Measurements from ENCODE around the gene SCGB1D2. TPM values are rescaled to one million over a fixed set of nuclear protein-coding genes. Genes with fewer than 3 reads are reported as not detected.

Gene SCGB1D2
- total RNA-seq, 1 experiment from 2014 or later: not detected

DNA sequence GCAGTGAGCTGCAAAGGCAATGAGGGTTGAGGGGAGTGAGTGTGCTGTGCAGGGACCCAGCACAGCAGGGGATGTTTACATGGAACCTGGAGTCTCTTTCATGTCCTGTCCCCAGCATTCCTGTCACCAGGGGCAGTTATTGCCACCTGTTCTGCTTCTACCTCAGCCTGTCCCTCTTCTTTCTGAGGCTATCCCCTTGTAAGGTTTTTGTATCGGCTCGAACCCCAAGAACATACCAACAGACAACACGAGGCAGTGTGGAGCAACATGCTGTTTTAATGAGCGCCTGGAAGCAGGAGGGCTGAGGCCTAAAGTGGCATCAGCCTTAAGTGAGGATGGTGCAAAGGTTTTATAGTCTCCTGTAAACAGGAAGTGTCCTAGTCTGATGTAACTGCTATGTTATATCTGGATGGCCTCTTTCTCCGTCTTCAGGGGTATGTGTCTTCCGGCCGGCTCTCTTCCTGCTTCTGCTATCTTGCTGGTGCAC lies 31.8 kb downstream of the SCGB1D2 start:
- H3F3A ChIP-seq (ENCODE audit: low read length, unreplicated experiment): no peaks in the 10 kb centered on the region
- H3K4me1 ChIP-seq (ENCODE audit: insufficient read depth, low read length): peaks cover 8% of the 10 kb centered on the region
- H4K20me1 ChIP-seq (ENCODE audit: low read length): no peaks in the 10 kb centered on the region
- CTCF ChIA-PET: no interaction called here
- no peak overlapping the region for H2AFZ ChIP-seq (ENCODE audit: low read length)
- no peak overlapping the region for H3K9ac ChIP-seq (ENCODE audit: low read length)
- no peak for ATAC-seq
- H3K79me2 ChIP-seq (ENCODE audit: low read length): no peaks in the 10 kb centered on the region
- no peak overlapping the region for H3K4me3 ChIP-seq (ENCODE audit: low read length)
- TF ChIP-seq CTCF (conservative IDR thresholded peaks at IDR 0.05; ENCODE audit: low read depth, low read length) (no peak), EZH2phosphoT487 (IDR thresholded peaks at IDR 0.05; ENCODE audit: borderline replicate concordance, low read length) (no peak), EZH2 (IDR thresholded peaks at IDR 0.05; ENCODE audit: low read length, unreplicated experiment) (no peak)
- no peaks in the 10 kb centered on the region for H3K36me3 ChIP-seq (ENCODE audit: low read depth, low read length)
- no peaks in the 10 kb centered on the region for H3K9me2 ChIP-seq (replicated peaks; ENCODE audit: low read length)
- no TSS peak for BruUV-seq (replicated peaks)
- no peak overlapping the region for H3K27ac ChIP-seq (ENCODE audit: low read length)
- H3K27me3 ChIP-seq (ENCODE audit: low read length): peaks cover 23% of the 10 kb centered on the region
- intact Hi-C loops (cut with micrococcal nuclease): no loop called here
- no peaks in the 10 kb centered on the region for H3K9me3 ChIP-seq (ENCODE audit: low read length)
- no peak overlapping the region for H3K4me2 ChIP-seq (ENCODE audit: low read length)
- POLR2A ChIA-PET (ENCODE audit: unreplicated experiment): no interaction called here
- DNase-seq: no peak

GRCh38 chr11:62280452-62280851 lies 38.4 kb downstream of the SCGB1D2 start:
- CTCF ChIA-PET: no interaction called here
- no TSS peak for BruUV-seq (replicated peaks)
- no peak for TF ChIP-seq EZH2 (IDR thresholded peaks at IDR 0.05; ENCODE audit: low read length, unreplicated experiment)
- no peak for TF ChIP-seq EZH2phosphoT487 (IDR thresholded peaks at IDR 0.05; ENCODE audit: borderline replicate concordance, low read length)
- no peak for TF ChIP-seq CTCF (conservative IDR thresholded peaks at IDR 0.05; ENCODE audit: low read depth, low read length)
- Histone ChIP-seq H3K9me2 (replicated peaks; ENCODE audit: low read length) (no peaks in the 10 kb centered on the region), H3K79me2 (ENCODE audit: low read length) (no peaks in the 10 kb centered on the region), H3K36me3 (ENCODE audit: low read depth, low read length) (no peaks in the 10 kb centered on the region; the same call in 1 of the 2 replicates), H3K4me1 (ENCODE audit: insufficient read depth, low read length) (no peaks in the 10 kb centered on the region), H3K9me3 (ENCODE audit: low read length) (0 out of 2 replicates have a peak, but pooled peaks cover 3% of the 10 kb centered on the region), H2AFZ (ENCODE audit: low read length) (no peak overlapping the region), H3K4me2 (ENCODE audit: low read length) (no peak overlapping the region), H4K20me1 (ENCODE audit: low read length) (no peaks in the 10 kb centered on the region), H3K9ac (ENCODE audit: low read length) (no peak overlapping the region), H3K27ac (ENCODE audit: low read length) (no peak overlapping the region), H3K27me3 (ENCODE audit: low read length) (peaks cover 4% of the 10 kb centered on the region; the same call in 1 of the 2 replicates), H3F3A (ENCODE audit: low read length, unreplicated experiment) (no peaks in the 10 kb centered on the region), H3K4me3 (ENCODE audit: low read length) (no peak overlapping the region)
- DNase-seq (no peak), ATAC-seq (no peak)
- POLR2A ChIA-PET (ENCODE audit: unreplicated experiment): no interaction called here
- intact Hi-C loops (cut with micrococcal nuclease): no loop called here

Other genes starting within 250 kb of the SCGB1D2 start
- gene INCENP, start 118.2 kb upstream of the SCGB1D2 start, total RNA-seq (2014; rRNA removed): 110 and 114 TPM in 2 replicates
- gene SCGB1D1, start 52.0 kb upstream of the SCGB1D2 start, total RNA-seq (2014; rRNA removed): not detected in 2 replicates
- gene SCGB2A1, start 33.6 kb upstream of the SCGB1D2 start, total RNA-seq (2014; rRNA removed): not detected in 2 replicates
- not detected in 2 replicates for gene SCGB2A2, start 27.9 kb downstream of the SCGB1D2 start, total RNA-seq (2014; rRNA removed)
- gene SCGB1D4, start 56.8 kb downstream of the SCGB1D2 start, total RNA-seq (2014; rRNA removed): not detected in 2 replicates
- 26.6 and 49.8 TPM in 2 replicates for gene ASRGL1, start 95.2 kb downstream of the SCGB1D2 start, total RNA-seq (2014; rRNA removed)
- gene SCGB1A1, start 176.8 kb downstream of the SCGB1D2 start, total RNA-seq (2014; rRNA removed): not detected in 2 replicates